Measurements from ENCODE around the gene TSR1.
A peak's percentile ranks its signal among the peaks of the same experiment; 100 is the strongest.

The TSR1 gene

GRCh38 chr17:2277429-2278170 is 58.7 kb downstream of the TSR1 start:
- DNase-seq = no peak

DNA sequence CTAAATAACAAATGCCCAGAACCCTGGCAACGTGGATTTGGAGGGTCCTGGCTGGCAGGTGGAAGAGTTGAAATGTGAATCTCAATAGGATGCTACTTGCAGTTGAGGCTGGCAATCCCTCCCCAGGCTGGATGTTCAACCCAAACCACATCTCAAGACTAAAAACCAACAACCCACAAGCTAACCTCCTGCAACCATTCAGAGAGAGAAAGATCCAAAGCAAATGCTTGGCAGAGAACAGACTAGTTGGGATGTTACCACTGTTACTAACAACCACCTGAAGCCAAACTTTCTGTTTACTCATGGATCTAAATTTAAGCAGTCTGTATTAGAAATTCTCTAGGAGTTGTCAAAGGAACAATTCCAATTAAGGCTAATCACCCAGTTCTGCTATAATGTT is 60.5 kb downstream of the TSR1 start:
- DNase-seq = peak; percentile 32

GRCh38 chr17:2274414-2274813 is 61.8 kb downstream of the TSR1 start:
- DNase-seq = no peak

Measured in central memory CD4-positive, alpha-beta T cell (primary cell).